H1 (cell line): ENCODE results near the gene ZNF407. TPM values are rescaled to one million over a fixed set of nuclear protein-coding genes. Genes with fewer than 3 reads are reported as not detected.
A peak's percentile ranks its signal among the peaks of the same experiment; 100 is the strongest.

Source experiments
- CTCF ChIA-PET: fragments of 300-600 bp; sonication (Branson Sonifier 250); formaldehyde crosslinking; loops from one replicate; lab custom pipeline; 2021; ENCODE audit not compliant: partially characterized antibody; lab: Charles Lee
- POLR2A ChIA-PET: fragments of 300-600 bp; sonication (Branson Sonifier 250); formaldehyde crosslinking; loops from one replicate; lab custom pipeline; 2021; ENCODE audit warnings: inconsistent platforms; ENCODE audit not compliant: partially characterized antibody; lab: Charles Lee
- DNase-seq, 2 experiments: peaks; one replicate each; pipeline versions ENCODE4 v3.0.0 to v3.0.0-alpha.2; 2010 to 2022; ENCODE audit warnings: low spot score in 2 of 2, low read depth in 1 of 2, mixed read lengths in 1 of 2
- FAIRE-seq: peaks from 2 replicates; lab custom pipeline; 2011; peaks lifted over from hg19 to GRCh38; lab: Jason Lieb, UNC
- H2AFZ ChIP-seq: 2 replicates; pipeline ENCODE4 v1.8.1; 2012; ENCODE audit warnings: low read length, inconsistent platforms
- H2AK5ac ChIP-seq: 2 replicates; pipeline ENCODE4 v1.6.1; 2013; ENCODE audit warnings: low read depth, low read length
- H2BK120ac ChIP-seq: replicated peaks from 2 replicates; pipeline ENCODE3; 2013; ENCODE audit warnings: low read depth, low read length, inconsistent platforms
- H2BK12ac ChIP-seq: 2 replicates; pipeline ENCODE4 v1.6.1; 2013; ENCODE audit warnings: low read depth, low read length
- H2BK15ac ChIP-seq: 2 replicates; pipeline ENCODE4 v1.6.1; 2013; ENCODE audit warnings: low read length
- H2BK20ac ChIP-seq: 2 replicates; pipeline ENCODE4 v1.6.1; 2013; ENCODE audit warnings: low read length
- H2BK5ac ChIP-seq: 2 replicates; pipeline ENCODE4 v1.6.1; 2013; ENCODE audit warnings: low read depth, low read length
- H3K14ac ChIP-seq: 2 replicates; pipeline ENCODE4 v1.6.1; 2013; ENCODE audit warnings: inconsistent platforms; ENCODE audit not compliant: insufficient read length
- H3K18ac ChIP-seq: 2 replicates; pipeline ENCODE4 v1.6.1; 2013; ENCODE audit warnings: low read length; ENCODE audit errors: extremely low read depth
- H3K23ac ChIP-seq: 2 replicates; pipeline ENCODE4 v1.6.1; 2013; ENCODE audit warnings: inconsistent platforms; ENCODE audit not compliant: insufficient read length
- H3K23me2 ChIP-seq: 2 replicates; pipeline ENCODE4 v1.6.1; 2013; ENCODE audit warnings: low read depth, low read length
- H3K27ac ChIP-seq: 2 replicates; pipeline ENCODE4 v1.6.1; 2011; ENCODE audit warnings: low read depth, low read length, inconsistent platforms
- H3K27me3 ChIP-seq, 4 experiments: replicated peaks in 1 of 4; 1 replicate in 1 of 4; 2 replicates in 3 of 4; pipeline versions ENCODE4 v1.6.1 to v1.8.1; 2011 to 2013; ENCODE audit warnings: low read length in 3 of 4, mild to moderate bottlenecking in 3 of 4, inconsistent platforms in 2 of 4, mixed read lengths in 2 of 4, moderate library complexity in 1 of 4; ENCODE audit not compliant: control insufficient read depth in 3 of 4, insufficient read depth in 3 of 4; ENCODE audit errors: extremely low read depth in 1 of 4
- H3K36me3 ChIP-seq, 4 experiments: 2 replicates each; pipeline versions ENCODE4 v1.6.1 to v1.8.1; 2011 to 2013; ENCODE audit warnings: mild to moderate bottlenecking in 4 of 4, low read length in 3 of 4, moderate library complexity in 2 of 4, control low read depth in 1 of 4, inconsistent platforms in 1 of 4; ENCODE audit not compliant: insufficient read depth in 4 of 4, control insufficient read depth in 2 of 4
- H3K4ac ChIP-seq: replicated peaks from 2 replicates; pipeline ENCODE3; 2013; ENCODE audit warnings: low read length, low read depth, mixed read lengths, inconsistent platforms; ENCODE audit not compliant: insufficient read length
- H3K4me1 ChIP-seq, 4 experiments: replicated peaks in 1 of 4; 1 replicate in 1 of 4; 2 replicates in 3 of 4; pipeline versions ENCODE4 v1.6.1 to v1.8.1; 2011 to 2013; ENCODE audit warnings: low read length in 3 of 4, inconsistent platforms in 2 of 4, mixed read lengths in 1 of 4; ENCODE audit not compliant: insufficient read depth in 4 of 4, control insufficient read depth in 3 of 4
- H3K4me2 ChIP-seq, 2 experiments: 2 replicates each; pipeline versions ENCODE4 v1.6.1 to v1.8.1; 2011 to 2013; ENCODE audit warnings: low read depth in 2 of 2, low read length in 2 of 2, control low read depth in 1 of 2, inconsistent platforms in 1 of 2, mild to moderate bottlenecking in 1 of 2; ENCODE audit not compliant: insufficient read depth in 1 of 2
- H3K4me3 ChIP-seq, 4 experiments: fragments of 200-600, 300-600 bp in 1 of 4; sonication (generic), shearing (Covaris generic), sonication (Bioruptor Twin) in 1 of 4; 2 replicates each; pipeline versions ENCODE4 v1.5.1 to v1.8.1; 2011 to 2016; ENCODE audit warnings: low read length in 4 of 4, low read depth in 3 of 4, control low read depth in 2 of 4, inconsistent platforms in 2 of 4, mild to moderate bottlenecking in 2 of 4, mixed read lengths in 1 of 4, moderate library complexity in 1 of 4; ENCODE audit not compliant: insufficient read depth in 2 of 4; ENCODE audit errors: extremely low read depth in 1 of 4
- H3K56ac ChIP-seq: replicated peaks from 2 replicates; pipeline ENCODE3; 2013; ENCODE audit warnings: low read depth, mild to moderate bottlenecking, mixed read lengths, low read length, inconsistent platforms; ENCODE audit not compliant: insufficient read length
- H3K79me1 ChIP-seq: 2 replicates; pipeline ENCODE4 v1.6.1; 2013; ENCODE audit warnings: low read depth, low read length, control low read depth
- H3K79me2 ChIP-seq, 2 experiments: 2 replicates each; pipeline versions ENCODE4 v1.6.1 to v1.8.1; 2012 to 2013; ENCODE audit warnings: low read length in 2 of 2, mild to moderate bottlenecking in 2 of 2, inconsistent platforms in 1 of 2; ENCODE audit not compliant: insufficient read depth in 2 of 2, control insufficient read depth in 1 of 2
- H3K9ac ChIP-seq, 4 experiments: replicated peaks in 1 of 4; 1 replicate in 1 of 4; 2 replicates in 3 of 4; pipeline versions ENCODE4 v1.6.1 to v1.8.1; 2011 to 2013; ENCODE audit warnings: low read depth in 3 of 4, low read length in 3 of 4, control low read depth in 2 of 4, mild to moderate bottlenecking in 2 of 4, moderate library complexity in 2 of 4, inconsistent platforms in 1 of 4; ENCODE audit errors: extremely low read depth in 1 of 4
- H3K9me3 ChIP-seq, 2 experiments: 2 replicates each; pipeline versions ENCODE4 v1.6.1 to v1.8.1; 2012 to 2013; ENCODE audit warnings: mild to moderate bottlenecking in 2 of 2, moderate library complexity in 2 of 2, control low read depth in 1 of 2, inconsistent platforms in 1 of 2, low read depth in 1 of 2, low read length in 1 of 2, mixed read lengths in 1 of 2; ENCODE audit not compliant: insufficient read depth in 2 of 2
- H4K20me1 ChIP-seq, 2 experiments: replicated peaks in 1 of 2; 2 replicates each; pipeline versions ENCODE3 to v1.8.1; 2011 to 2013; ENCODE audit warnings: inconsistent platforms in 2 of 2, low read length in 2 of 2, mild to moderate bottlenecking in 1 of 2; ENCODE audit not compliant: insufficient read depth in 2 of 2, control insufficient read depth in 1 of 2
- H4K5ac ChIP-seq: 2 replicates; pipeline ENCODE4 v1.6.1; 2013; ENCODE audit warnings: low read length, low read depth, mixed read lengths, inconsistent platforms; ENCODE audit not compliant: insufficient read length
- H4K8ac ChIP-seq: 2 replicates; pipeline ENCODE4 v1.8.0; 2013; ENCODE audit warnings: mild to moderate bottlenecking, moderate library complexity, low read length, inconsistent platforms; ENCODE audit not compliant: insufficient read depth; ENCODE audit errors: extremely low read depth
- H4K91ac ChIP-seq: replicated peaks from 2 replicates; pipeline ENCODE3; 2013; ENCODE audit warnings: low read length, mixed read lengths, inconsistent platforms; ENCODE audit not compliant: insufficient read length
- BRCA1 ChIP-seq: IDR thresholded peaks from 2 replicates; pipeline ENCODE4 v1.6.1; 2012; ENCODE audit warnings: low read depth, low read length, improper control_type of control experiment
- EP300 ChIP-seq, 2 experiments: IDR thresholded peaks; 1 replicate in 1 of 2; 2 replicates in 1 of 2; pipeline ENCODE4 v1.6.1; 2011 to 2012; ENCODE audit warnings: low read depth in 2 of 2, low read length in 2 of 2, mild to moderate bottlenecking in 2 of 2, borderline replicate concordance in 1 of 2, inconsistent platforms in 1 of 2, moderate library complexity in 1 of 2
- FOSL1 ChIP-seq: IDR thresholded peaks from 2 replicates; pipeline ENCODE4 v1.6.1; 2011; ENCODE audit warnings: mild to moderate bottlenecking, low read depth, low read length, moderate library complexity; ENCODE audit not compliant: insufficient read depth
- MAX ChIP-seq: IDR thresholded peaks from 2 replicates; pipeline ENCODE4 v1.6.1; 2012; ENCODE audit warnings: inconsistent platforms
- PHF8 ChIP-seq: fragments of 200-600 bp; sonication (generic); conservative IDR thresholded peaks from 2 replicates; pipeline ENCODE4 v1.7.1; 2012; ENCODE audit warnings: low read depth, mild to moderate bottlenecking, inconsistent platforms, low read length, moderate library complexity
- RFX5 ChIP-seq: IDR thresholded peaks from 2 replicates; pipeline ENCODE4 v1.6.1; 2011; ENCODE audit warnings: low read depth, low read length, improper control_type of control experiment, borderline replicate concordance
- SP4 ChIP-seq: IDR thresholded peaks from 2 replicates; pipeline ENCODE4 v1.6.1; 2012; ENCODE audit warnings: low read length, inconsistent platforms
- ZNF274 ChIP-seq: IDR thresholded peaks from 2 replicates; pipeline ENCODE4 v1.7.0; 2012; ENCODE audit warnings: low read length, borderline replicate concordance; ENCODE audit errors: extremely low read depth
- polyA plus RNA-seq, 7 experiments: library from polyadenylated mRNA; depleted of rRNA in 3 of 7; stranded (reverse) in 5 of 7; unstranded in 2 of 7; fragments of >200 nt in 5 of 7; fragments of 200-250 nt in 2 of 7; gene quantifications; 1 replicate in 5 of 7; 2 replicates in 1 of 7; 4 replicates in 1 of 7; pipeline versions ENCODE4 v1.2.1 to v1.2.3, GENCODE V29; 2011 to 2013; ENCODE audit warnings: missing spikeins in 2 of 7, mixed read lengths in 2 of 7
- total RNA-seq: library from RNA; stranded (reverse); fragmentation: NEBNext Ultra II Directional; extraction: Animal tissue kit (Norgen Biotek cat#: 25700); gene quantifications from 2 replicates; pipeline ENCODE4 v1.2.1, GENCODE V29; 2021

The ZNF407 gene
- total and polyA plus RNA-seq, 2 of the 8 experiments (the other 6 are each of a cell fraction or from before 2014, with no cell fraction given) = 1.5 to 6.8 TPM

GRCh38 chr18:74800098-74800497 is 202.4 kb downstream of the ZNF407 start:
- Histone ChIP-seq H4K5ac (peak overlapping the region; percentile 74), H4K91ac (no peak overlapping the region), H2AK5ac (no peak overlapping the region), H3K4me1 (peaks cover 0 to 21% (median 6%) of the 10 kb centered on the region in 4 experiments; a peak in 4 of 7 replicates), H3K9ac (no peak overlapping the region), H4K8ac (no peak overlapping the region), H4K20me1 (no peaks in the 10 kb centered on the region), H3K23ac (no peak overlapping the region), H3K79me1 (no peaks in the 10 kb centered on the region), H2BK120ac (no peak overlapping the region), H3K4me3 (peak overlapping the region in 1 of 4 experiments; percentile 39; a peak in 1 of 8 replicates), H3K4me2 (peak overlapping the region in 1 of 2 experiments; percentile 31; a peak in 1 of 4 replicates), H3K36me3 (no peaks in the 10 kb centered on the region), H3K56ac (no peak overlapping the region), H2BK12ac (no peak overlapping the region), H2BK20ac (no peak overlapping the region), H3K27me3 (no peaks in the 10 kb centered on the region), H3K14ac (no peak overlapping the region), H3K9me3 (no peaks in the 10 kb centered on the region)
- POLR2A ChIA-PET = no interaction called here
- CTCF ChIA-PET = interaction anchor here (0.7 kb wide), 1 partner anchor 22 kb away, joined by 3 read pairs; no protein-coding TSS in a partner anchor
- no peak for FAIRE-seq
- no peak for DNase-seq
- no peak for TF ChIP-seq FOSL1
- no peak for TF ChIP-seq RFX5
- no peak for TF ChIP-seq ZNF274
- TF ChIP-seq PHF8 = no peak
- TF ChIP-seq SP4 = no peak
- no peak for TF ChIP-seq MAX
- no peak for TF ChIP-seq BRCA1
- TF ChIP-seq EP300 (IDR thresholded peaks at IDR 0.05; ENCODE audit: borderline replicate concordance in 1 of 2, low read depth in 2 of 2, low read length in 2 of 2) = no peak
- TF ChIP-seq, all 59 proteins: peak for 0
- Histone ChIP-seq H2BK5ac (no peak overlapping the region), H3K23me2 (no peaks in the 10 kb centered on the region), H2AFZ (no peak overlapping the region), H3K4ac (no peak overlapping the region), H3K18ac (no peak overlapping the region), H3K27ac (no peak overlapping the region), H2BK15ac (no peak overlapping the region), H3K79me2 (no peaks in the 10 kb centered on the region)
